Activated naive CD8-positive, alpha-beta T cell treated with anti-CD3 and anti-CD28 coated beads, Interleukin-2, amount 50 U/mL, for 16 hours (primary cell): ENCODE measurements around the gene LIPE.
A peak's percentile ranks its signal among the peaks of the same experiment; 100 is the strongest.

ENCODE experiments used
- DNase-seq: peaks from one replicate; pipeline ENCODE4 v3.0.0-alpha.2; 2020; ENCODE audit warnings: low read depth, low spot score

Gene LIPE

DNA sequence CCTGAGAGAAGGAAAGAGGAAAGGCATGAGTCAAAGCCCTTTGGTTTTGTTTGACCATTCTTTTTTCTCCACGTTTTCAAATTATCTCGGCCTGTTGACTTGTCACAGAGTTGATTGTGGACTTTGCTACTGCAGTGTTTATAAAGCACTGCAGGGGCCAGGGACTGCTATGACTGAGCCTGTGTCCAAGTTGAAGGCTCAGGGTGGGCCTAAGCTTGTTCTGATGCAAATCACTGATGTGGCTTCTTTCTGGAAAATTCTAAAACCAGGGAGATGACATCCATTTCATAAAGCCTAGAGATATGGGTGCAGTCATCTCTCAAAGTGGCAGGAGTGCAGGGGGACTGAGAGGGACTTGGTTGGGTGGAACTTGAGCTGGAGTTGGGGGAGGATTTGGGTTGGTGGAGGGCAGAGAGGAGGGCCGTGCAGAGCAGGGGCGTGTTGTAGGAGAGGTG is 16.8 kb upstream of the LIPE start:
- no peak for DNase-seq

DNA sequence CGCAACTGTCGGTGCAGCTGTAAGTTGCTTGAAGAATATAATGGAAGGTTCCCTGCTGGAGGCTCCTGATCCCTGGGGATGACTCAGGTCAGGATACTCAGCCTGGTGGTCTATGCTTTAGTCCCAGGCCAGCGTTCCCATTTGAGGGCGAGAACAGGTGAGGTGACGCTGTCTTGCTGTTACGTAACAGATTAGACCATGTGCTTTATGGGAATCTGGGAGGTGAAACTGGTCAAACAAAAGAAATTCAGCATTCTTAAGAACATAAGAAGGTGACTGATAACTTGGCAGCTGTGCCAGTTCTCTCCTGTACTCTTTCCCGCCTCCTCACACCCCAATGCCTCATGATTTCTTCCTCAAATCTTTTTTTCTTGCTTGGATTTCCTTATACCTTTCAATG is 15.6 kb upstream of the LIPE start, which contains the start of gene CXCL17:
TSS of gene CXCL17 (minus strand) at position 114 of the 400 bp plus-strand sequence. CDS start 114 bp downstream, outside the sequence.
- DNase-seq = no peak

DNA sequence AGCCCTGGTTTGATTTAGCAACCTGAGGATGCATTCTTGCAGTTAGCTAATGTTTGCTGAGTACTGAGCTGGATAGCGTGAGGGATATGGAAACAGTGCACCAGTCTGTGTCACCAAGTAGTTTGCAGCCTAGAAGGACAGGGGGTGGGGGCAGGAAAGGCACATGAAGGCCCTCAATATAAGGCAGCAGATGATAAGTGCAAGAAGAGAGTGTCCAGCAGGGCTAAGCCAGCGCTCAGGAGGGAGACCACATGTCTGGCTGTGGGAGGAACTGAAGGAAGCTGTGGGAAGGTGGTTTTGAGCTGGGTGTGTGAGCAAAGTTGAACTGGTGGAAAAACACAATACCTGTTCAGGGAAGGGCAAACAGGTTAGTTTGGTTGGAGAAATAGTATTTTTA is 13.9 kb upstream of the LIPE start:
- no peak for DNase-seq

DNA sequence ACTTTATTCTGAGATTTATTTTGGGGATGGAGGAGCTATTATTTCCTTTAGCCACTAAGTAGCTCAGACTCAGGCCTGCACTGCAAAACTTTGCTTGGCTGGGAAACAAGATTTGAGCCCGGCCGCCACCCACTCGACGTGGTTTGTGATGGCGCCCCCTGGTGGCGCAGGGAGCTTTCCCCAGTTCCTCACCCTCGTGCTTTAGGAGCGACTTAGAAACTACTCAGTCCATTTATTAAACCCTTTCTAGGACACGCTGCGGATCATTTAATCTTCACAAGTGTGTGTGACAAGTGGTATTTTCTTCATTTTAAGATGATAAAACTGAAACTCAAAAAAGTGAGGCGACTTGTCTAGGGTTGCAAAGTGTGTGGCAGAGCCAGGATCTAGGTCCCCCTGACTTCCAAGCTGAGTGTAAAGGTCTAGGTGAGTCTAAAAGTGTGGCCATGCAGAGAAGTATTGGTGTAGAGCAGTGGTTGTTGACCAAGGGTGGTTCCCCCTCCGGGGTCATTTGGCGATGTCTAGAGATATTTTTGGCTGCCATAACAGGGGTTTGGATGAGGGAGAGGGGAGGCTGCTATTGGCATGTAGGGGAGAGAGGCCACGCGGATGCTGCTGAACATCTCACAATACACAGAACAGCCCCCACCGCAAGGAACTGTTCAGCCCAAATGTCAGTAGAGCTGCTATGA is 13.3 kb upstream of the LIPE start:
- DNase-seq = peak; percentile 67

DNA sequence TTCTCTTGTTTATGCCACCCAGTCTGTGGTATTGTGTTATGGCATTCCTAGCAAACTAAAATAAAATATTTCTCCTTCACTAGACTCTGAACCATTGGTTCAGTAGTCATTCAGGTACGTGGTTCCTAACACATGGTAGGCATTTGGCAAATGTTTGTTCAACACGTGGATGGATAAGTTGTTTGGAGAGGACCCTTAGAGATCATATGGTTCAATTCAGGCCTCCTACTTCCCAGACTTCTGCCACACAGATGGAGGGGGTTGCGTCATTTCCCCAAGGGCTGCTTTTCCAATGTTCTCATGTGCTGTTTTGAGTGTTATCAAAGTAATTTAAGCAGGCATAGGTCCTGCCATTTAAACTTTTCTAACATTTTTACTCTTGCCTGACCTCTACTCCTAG is 8.8 kb upstream of the LIPE start:
- no peak for DNase-seq

DNA sequence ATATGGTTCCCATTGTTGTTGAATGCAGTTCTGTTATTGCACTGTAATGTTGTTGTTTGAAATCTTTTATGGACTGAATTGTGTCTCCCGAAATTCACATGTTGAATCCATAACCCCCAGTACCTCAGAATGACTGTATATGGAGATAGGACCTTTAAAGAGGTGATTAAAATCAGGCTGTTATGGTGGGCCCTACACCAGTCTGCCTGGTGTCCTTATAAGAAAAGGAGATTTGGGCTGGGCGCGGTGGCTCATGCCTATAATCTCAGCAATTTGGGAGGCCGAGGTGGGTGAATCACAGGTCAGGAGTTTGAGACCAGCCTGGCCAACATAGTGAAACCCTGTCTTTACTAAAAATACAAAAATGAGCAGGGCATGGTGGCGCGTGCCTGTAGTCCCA is 8.1 kb upstream of the LIPE start:
- no peak for DNase-seq

DNA sequence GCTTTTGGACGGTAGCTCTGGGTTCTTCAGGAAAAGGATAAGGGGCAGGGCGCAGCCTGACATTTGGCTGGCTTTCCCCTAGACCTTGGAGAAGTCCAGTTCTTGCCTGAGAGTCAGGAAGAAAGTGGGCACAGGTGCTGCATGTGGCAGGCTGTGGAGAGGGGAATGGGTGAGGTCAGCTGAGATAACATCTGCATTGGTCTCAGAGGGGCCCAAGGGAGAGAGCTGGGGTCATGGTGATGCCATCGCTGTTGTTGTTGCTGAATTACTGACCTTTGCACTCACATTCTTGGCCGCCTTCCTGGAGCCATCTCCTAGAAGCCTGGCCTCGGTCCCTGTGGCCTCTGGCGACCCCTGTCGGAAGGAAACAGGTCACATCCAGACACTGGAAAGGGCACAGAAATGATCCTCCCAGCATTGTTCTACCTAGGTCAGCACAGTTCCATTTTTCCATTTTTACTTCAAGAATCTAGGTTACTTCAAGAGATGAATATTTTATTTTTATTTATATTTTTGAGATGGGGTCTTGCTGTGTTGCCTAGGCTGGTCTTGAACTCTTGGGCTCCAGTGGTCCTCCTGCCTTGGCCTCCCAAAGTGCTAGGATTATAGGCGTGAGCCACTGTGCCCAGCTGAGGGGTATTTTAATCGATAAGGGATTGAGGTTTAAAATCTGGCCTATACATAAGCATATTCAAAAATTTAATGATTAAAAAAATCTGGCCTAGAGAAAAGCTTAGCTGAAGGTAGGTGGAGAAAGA is 6.5 kb upstream of the LIPE start:
- peak; percentile 30 for DNase-seq

DNA sequence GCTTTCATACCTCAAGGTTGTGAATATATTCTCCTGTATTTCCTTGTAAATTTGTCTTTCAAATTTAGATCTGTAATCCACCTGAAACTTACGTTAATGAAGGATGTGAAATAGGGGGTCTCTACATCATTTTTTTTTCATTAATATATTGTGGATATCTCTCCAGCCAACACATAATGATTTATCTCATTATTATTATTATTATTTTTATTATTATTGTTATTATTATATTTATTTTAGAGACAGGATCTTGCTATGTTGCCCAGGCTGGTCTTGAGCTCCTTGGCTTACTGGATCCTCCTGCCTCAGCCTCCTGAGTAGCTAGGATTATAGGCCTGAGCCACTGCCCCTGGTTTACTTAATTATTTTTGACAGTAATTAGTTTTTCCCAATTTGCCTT is 4.3 kb upstream of the LIPE start:
- DNase-seq = no peak

DNA sequence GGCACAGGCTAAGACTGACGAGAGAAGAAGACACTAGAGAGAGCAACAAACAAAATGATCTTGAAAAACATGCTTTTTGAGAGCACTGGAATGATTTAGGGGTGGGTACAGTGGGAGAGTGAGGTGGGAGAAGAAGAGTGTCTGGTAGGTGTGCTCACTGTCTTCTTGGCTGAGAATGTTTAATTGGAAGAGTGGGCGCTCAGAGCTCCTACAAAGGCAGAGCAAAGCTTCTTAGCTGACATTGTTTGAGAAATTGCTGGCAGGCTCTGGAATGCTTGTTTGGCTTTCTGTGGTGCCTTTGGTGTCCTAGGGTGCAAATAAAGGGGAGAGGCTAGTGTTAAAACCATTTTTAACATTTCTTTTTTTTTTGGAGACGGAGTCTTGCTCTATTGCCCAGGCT is 1.5 kb upstream of the LIPE start:
- no peak for DNase-seq

DNA sequence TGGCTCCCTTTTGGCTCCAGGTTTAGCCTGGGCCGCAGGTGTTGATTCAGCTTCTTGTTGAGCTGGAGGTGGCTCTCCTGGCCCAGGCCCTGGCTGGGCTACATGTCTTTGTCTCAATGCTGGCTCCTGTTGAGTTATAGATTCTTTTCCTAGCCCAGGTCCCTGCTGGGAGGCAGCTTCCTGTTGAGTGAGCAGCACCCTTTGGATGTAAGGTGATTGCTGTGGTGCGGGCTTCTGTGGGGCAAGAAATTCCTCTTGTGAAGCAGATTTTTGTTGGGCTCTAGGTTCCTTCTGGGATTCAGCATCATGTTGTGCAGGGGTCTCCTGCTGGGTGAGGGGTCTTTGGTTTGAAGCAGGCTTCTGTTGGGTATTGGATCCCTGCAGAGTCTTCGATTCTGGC is 545 bp downstream of the LIPE start:
- DNase-seq = no peak

DNA sequence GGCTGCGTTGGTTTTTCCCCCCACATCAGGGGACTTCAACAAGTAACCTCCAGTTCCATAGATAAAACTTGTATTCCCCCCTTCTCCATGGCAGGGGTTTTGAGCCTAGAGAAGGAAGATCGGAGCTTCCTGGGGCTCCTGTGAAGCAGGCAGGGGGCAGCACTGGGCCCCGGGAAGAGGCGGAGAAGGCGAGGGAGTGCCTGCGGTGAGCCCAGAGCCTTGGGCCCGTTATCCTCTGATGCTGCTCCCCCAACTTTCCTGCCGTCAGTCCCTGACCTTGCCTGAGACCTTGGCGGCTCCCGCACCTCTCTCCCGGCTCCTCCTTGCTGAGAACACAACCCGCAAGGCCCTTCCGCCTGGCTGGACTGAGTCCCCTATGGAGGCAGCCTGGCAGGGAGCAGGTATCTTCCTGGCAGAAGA is 2.5 kb downstream of the LIPE start:
- DNase-seq = no peak

DNA sequence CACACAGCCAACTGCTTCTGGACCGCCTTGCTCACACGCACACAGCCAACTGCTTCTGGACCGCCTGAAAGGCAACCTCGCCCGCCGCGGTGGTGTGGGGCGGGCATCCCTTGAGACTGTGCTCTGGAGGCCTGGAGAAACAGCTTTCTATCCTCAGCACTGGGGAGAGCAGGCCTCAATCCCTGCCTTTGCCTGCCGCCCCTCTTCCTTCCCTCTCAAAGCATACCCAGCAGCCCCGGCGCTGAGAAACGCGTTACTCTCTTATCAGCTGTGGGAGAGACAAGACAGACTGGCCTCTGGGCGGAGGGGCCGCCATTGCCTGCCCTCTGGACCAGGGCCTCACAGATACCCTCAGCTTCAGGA is 2.9 kb downstream of the LIPE start:
- no peak for DNase-seq

DNA sequence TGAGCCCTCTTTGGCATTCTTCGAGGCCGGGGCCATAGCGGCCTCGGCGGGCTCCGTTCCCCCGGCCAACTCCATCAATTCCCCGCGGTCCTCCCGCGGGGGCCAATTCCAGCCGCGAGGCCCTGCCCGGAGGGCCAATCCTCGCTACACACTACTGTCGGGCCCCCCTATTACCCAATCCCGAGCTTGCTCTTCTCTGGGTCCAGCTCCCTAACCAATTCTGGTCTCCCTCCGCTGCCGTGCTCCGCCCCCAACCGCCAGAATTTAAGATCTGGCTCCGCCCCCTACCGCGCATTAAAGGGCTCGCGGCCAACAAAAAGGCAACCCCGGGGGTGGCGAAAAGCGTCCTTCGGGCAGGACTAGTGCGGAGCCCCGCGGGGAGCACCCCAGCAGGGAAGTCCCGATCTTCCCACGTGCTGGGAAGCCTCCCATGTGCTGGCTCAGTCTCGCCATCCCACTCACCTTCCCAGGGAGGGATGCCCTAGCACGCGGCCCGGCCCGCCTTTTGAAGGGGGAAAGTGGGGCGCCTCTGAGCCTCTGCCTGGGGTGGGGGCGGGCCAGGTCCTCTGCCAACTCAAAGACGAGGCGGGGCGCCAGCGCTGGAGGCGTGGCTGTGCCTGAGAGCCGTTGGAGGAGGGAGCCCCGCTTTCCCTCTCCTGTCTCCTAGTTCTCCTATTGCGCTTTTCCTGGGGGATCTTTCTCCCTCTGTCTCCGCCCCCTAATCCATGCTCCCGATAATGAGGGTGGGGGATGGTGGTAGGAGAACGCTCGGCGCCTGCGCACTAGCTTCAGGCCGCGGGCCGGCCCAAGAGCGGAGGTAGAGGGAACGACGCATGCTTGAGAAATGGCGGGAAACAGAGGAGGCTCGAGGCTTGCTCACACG is 3.5 kb downstream of the LIPE start:
- DNase-seq = peak; percentile 91

DNA sequence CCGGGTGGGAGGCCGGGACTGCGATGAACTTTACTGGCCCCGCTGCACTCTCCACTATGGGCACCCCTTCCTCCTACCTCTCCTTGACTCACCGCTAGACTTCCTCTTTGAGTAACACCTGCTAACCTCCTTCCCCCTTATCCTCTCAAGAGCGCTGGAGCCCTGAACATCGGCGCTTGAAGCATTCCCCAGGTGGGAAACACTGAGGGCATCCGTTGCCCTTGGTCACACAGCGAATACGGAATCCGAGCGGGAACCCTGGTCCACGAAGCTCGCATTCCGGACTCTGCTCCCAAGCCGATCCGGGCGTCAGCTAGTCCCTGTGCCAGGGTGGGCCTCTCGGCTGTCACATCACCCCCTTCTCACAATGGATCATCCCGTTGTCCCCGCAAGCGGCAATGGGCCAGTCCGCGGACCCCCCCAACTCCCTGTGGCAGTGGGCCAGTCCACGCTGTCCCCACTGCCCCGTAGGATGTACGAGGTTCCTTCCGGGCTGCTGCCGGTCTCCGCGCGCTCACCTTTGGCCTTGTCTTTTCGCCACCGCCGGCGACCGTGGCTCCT is 4.2 kb downstream of the LIPE start:
- no peak for DNase-seq

DNA sequence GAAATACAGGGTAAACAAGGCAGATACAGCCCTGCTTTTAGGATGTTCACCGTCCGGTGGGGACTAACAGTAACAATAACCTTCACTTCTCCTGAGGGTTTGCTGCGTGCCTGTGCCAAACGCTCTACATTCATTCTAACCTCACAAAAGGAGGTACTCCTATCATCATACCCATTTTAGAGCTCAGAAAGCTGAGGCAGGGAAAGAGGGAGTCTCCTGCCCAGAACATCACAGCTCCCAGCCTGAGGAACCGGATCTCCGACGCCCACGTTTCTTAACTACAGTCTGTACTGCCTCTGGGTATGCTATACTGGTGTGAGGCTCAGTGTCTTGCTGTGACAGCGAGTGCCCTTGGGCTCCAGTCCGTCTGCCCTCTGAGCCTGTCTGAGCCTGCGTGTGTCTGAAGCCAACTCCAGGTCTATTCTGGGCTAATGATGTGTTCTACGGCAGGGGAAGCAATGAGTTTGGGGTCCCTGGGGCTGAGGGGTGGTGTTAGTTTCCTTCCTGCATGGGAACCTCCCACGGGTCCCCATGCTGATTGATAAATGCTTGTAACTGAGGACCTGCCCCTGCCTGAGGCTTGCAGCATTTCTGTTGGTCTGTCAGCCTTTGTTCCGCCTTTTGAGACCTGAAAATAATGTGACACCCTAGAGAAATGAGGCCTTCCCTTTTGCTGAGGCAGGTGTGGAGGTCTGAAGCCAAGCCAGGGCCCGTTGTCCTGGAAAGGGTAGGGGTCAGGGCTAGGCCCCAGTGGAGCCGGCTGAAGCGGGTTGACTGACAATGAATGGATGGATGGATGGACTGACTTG is 4.9 kb downstream of the LIPE start:
- no peak for DNase-seq

DNA sequence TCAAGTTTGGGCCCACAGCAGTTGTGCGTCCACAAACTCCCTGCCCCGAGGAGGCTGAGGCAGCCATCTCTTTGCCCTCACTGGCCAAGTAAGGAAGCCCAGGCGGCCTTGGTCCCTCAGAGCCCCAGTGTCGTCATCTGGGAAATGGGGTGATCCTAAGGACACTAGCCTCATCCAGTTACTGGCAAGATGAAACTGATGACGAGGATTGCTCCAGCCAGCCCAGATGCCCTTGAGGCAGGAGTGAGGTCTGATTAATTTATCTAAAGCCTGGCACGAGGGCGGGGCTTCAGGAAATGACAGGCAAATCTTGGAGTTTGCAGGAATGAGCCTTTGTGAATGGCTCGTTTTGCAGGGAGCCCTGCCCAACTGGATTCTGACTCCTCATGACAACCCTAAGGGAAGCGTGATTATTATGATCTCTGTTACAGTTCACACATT is 5.6 kb downstream of the LIPE start:
- no peak for DNase-seq

DNA sequence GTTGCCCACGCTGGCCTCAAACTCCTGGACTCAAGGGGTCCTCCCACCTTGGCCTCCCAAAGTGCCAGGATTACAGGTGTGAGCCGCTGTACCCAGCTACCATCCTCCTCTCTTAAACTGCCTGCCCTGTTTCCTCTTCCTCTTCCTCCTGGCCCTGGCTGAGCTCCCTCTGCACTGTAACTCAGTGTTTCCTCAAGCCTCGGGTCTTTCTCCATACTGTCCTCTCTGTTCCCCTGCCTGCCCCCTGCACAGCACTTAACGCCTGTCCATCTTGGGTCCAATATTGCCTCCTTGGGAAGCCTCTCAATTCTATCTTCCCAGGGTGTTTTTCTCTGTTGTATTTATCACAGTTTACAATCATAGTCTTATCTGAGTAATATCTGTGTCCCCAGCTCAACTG is 6.1 kb downstream of the LIPE start:
- no peak for DNase-seq

DNA sequence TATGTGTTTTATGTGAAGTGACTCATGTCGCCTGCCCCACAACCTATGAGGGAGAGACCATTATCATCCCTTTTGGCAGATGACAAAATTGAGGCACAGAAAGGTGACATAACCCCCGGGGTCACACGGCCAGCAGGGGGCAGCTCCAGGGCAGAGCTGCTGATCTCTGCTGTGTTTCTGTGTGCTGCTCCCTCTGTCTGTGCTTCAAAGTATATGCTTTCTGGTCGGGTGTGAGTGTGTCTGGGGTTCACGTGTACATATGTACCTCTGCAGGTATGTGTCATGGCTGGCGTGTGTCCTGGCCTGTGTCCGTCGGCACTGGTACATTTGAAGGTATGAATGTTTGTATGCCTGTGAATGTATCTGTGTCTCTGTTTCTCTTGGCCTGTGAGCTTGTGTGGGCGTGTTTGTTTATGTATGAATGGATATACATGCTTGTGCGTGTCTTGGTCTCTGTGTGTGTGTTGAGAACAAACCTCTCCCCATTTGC is 7.1 kb downstream of the LIPE start:
- peak; percentile 42 for DNase-seq

DNA sequence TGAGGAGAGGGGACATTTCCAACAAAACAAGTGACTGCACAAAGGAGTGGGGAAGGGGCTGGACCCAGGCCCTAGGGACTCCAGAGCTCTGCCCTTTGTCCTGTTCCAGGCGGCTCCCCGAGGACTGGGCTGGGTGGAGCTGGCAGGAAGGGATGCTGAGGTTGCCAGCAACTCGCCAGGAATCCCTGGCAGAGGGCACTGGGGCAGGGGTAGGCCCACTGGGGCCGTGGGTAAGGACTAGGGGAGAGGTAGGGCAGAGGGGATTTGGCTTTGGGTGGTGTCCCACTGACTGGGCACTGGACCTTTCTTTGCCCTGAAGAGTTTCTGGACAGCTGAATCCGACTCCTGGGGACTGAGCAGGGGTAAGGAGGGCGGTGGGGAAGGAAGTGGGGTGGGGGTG is 7.9 kb downstream of the LIPE start:
- no peak for DNase-seq

DNA sequence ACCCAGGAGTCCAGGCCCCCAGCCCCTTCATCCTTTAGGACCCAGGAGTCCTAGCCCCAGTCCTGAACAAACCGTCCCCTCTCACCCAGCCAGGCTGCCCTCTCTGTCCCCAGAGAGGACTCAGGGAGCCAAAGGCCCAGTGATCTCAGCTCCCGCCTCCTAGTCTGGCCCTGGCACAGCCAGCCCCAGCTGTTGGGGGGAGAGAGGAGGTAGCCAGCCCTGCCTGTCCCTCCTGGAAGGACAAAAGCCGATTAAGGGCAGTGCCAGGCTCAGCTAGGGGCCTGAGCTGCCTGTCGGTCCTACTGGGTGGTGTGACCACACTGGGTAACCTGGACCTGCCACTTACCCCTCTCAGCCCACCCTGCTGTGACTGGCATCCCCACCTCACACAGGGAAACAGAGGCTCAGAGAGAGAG is 14.5 kb downstream of the LIPE start:
- no peak for DNase-seq

DNA sequence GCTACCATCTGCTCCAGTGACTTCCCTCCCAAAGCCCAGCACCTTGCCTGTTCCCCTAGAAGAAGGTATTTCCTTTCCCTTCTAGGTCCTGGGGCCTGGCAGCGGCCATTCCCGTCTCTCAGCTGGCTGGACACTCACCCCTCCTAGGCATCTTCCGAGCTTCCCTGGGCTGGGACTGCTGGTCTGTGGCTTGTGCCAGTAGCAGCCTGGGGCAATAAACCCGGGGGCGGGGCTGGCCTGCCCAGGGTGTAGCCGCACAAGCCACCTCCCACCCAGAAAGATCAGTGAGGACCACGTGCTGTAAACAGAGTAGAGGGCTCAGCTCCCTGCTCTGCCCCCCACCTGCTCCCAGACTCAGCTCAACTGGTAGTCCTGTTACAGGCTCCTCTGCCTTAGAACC is 15.0 kb downstream of the LIPE start:
- no peak for DNase-seq
